Osteoblast (primary cell): ENCODE measurements around the gene SLC23A2. TPM values are rescaled to one million over a fixed set of nuclear protein-coding genes. Genes with fewer than 3 reads are reported as not detected.

Source experiments
- DNase-seq: peaks from one replicate; pipeline ENCODE4 v3.0.0; 2011; ENCODE audit warnings: low spot score, mixed read lengths; ENCODE audit not compliant: insufficient read length; ENCODE audit errors: missing footprints
- H2AFZ ChIP-seq: 2 replicates; pipeline ENCODE4 v1.6.0; 2011; ENCODE audit warnings: mild to moderate bottlenecking, low read length
- H3K27ac ChIP-seq: 2 replicates; pipeline ENCODE4 v1.5.1; 2011; ENCODE audit warnings: mild to moderate bottlenecking, low read depth, low read length, moderate library complexity
- H3K27me3 ChIP-seq: 2 replicates; pipeline ENCODE4 v1.6.0; 2012; ENCODE audit warnings: mild to moderate bottlenecking, control low read depth, inconsistent platforms, low read length, moderate library complexity; ENCODE audit not compliant: insufficient read depth
- H3K36me3 ChIP-seq: 2 replicates; pipeline ENCODE4 v1.5.1; 2011; ENCODE audit warnings: mild to moderate bottlenecking, low read length, control low read depth, moderate library complexity; ENCODE audit not compliant: insufficient read depth
- H3K4me1 ChIP-seq: 2 replicates; pipeline ENCODE4 v1.5.1; 2011; ENCODE audit warnings: mild to moderate bottlenecking, low read length, control low read depth, moderate library complexity; ENCODE audit not compliant: insufficient read depth
- H3K4me2 ChIP-seq: 2 replicates; pipeline ENCODE4 v1.6.0; 2011; ENCODE audit warnings: mild to moderate bottlenecking, low read length; ENCODE audit not compliant: insufficient read depth
- H3K4me3 ChIP-seq: fragments of 200-600 bp; sonication (generic); 3 replicates; pipeline ENCODE4 v1.5.1; 2012; ENCODE audit warnings: mild to moderate bottlenecking, low read length, inconsistent platforms; ENCODE audit not compliant: insufficient read depth
- H3K79me2 ChIP-seq: 2 replicates; pipeline ENCODE4 v1.6.0; 2012; ENCODE audit warnings: mild to moderate bottlenecking, low read length, control low read depth, inconsistent platforms; ENCODE audit not compliant: insufficient read depth
- H3K9me3 ChIP-seq: 2 replicates; pipeline ENCODE4 v1.5.1; 2011; ENCODE audit warnings: low read depth, low read length, control low read depth
- H4K20me1 ChIP-seq: 2 replicates; pipeline ENCODE4 v1.6.0; 2012; ENCODE audit warnings: mild to moderate bottlenecking, low read length, control low read depth; ENCODE audit not compliant: insufficient read depth
- total RNA-seq: library from RNA; depleted of rRNA; stranded (reverse); fragments of >200 nt; gene quantifications from 2 replicates; pipeline ENCODE4 v1.2.3, GENCODE V29; 2012
- TF ChIP-seq, protein P1 (sequence below): IDR thresholded peaks from 2 replicates; pipeline ENCODE4 v1.5.1; 2011; ENCODE audit warnings: mild to moderate bottlenecking, low read depth, low read length, moderate library complexity; ENCODE audit errors: extremely low read depth

SLC23A2 gene
- total RNA-seq, 1 donor: 20.6 TPM

DNA sequence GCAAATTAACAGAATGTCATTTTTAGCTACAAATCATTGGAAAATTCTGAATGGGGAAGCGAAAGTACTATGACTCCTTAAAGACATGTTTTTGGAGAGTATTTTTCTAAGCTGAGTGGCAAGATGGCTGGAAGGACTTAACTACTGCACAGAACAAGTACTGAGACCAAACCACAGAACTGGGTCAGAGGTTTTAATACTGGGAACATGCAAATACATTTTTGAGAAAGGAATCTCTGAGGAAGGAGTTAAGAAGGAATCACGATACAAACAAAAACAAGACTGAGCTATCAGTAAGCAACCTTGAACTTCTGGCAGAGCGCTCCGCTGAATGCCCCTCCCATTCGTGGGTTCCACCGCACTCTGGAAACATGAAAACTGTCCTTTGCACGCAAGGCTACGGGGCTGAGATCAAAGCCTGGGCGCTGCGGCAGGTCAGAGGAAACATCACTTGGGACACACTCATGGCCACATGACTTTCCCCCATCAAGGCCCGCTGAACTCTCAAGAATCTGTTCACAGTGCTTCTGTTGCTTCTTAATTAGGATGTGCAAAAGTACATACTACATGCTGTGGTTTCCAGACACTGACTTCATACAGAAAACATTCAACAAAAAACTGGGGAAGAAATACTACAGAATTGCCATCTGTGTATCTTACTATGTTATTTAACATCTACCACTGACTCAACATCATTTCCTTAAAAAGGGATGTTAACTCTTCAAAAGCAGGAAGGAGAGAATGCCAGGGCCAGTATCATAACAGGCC lies 27.8 kb downstream of the SLC23A2 start:
- H2AFZ ChIP-seq: peak overlapping the region; percentile 77
- no peaks in the 10 kb centered on the region for H3K27me3 ChIP-seq
- TF ChIP-seq, protein P1, sequence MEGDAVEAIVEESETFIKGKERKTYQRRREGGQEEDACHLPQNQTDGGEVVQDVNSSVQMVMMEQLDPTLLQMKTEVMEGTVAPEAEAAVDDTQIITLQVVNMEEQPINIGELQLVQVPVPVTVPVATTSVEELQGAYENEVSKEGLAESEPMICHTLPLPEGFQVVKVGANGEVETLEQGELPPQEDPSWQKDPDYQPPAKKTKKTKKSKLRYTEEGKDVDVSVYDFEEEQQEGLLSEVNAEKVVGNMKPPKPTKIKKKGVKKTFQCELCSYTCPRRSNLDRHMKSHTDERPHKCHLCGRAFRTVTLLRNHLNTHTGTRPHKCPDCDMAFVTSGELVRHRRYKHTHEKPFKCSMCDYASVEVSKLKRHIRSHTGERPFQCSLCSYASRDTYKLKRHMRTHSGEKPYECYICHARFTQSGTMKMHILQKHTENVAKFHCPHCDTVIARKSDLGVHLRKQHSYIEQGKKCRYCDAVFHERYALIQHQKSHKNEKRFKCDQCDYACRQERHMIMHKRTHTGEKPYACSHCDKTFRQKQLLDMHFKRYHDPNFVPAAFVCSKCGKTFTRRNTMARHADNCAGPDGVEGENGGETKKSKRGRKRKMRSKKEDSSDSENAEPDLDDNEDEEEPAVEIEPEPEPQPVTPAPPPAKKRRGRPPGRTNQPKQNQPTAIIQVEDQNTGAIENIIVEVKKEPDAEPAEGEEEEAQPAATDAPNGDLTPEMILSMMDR: no peak

DNA sequence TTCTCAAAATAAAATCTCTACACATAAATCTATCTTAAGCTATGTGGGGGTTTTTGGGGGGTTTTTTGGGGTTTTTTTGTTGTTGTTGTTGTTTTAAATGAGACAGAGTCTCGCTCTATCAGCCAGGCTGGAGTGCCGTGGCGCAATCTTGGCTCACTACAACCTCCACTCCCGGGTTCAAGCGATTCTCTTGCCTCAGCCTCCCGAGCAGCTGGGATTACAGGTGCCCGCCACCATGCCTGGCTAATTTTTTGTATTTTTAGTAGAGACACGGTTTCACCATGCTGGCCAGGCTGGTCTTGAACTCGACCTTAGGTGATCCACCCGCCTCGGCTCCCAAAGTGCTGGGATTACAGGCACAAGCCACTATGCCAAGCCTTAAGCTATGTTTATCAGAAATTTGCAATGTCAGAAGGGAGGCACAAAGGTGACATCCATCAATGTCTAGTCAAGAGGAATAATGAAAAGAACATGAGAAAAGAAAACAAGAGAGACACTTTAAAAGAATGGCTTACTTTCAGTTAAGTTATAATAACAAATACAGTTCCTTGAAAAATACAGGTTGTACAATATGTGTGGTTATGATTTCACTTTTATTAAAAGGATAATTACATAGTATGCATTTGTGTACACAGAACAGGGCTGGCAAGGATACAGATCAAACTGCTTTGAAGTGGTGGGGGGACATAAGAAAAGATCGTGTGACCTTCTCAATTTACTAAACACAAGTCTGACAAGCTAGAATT lies 28.6 kb downstream of the SLC23A2 start:
- peak overlapping the region; percentile 86 for H3K4me2 ChIP-seq
- H3K4me3 ChIP-seq: peak overlapping the region; percentile 70

More for the DNA sequence above, 27.8 kb downstream of the SLC23A2 start:
- H3K9me3 ChIP-seq: no peaks in the 10 kb centered on the region
- H3K4me3 ChIP-seq: peak overlapping the region; percentile 70
- DNase-seq: peak; percentile 88
- H3K4me2 ChIP-seq: peak overlapping the region; percentile 86
- peaks cover 7% of the 10 kb centered on the region for H3K36me3 ChIP-seq
- peak overlapping the region; percentile 93 for H3K27ac ChIP-seq
- peaks cover 32% of the 10 kb centered on the region for H3K79me2 ChIP-seq
- H3K4me1 ChIP-seq: peaks cover 17% of the 10 kb centered on the region
- peaks cover 4% of the 10 kb centered on the region for H4K20me1 ChIP-seq

DNA sequence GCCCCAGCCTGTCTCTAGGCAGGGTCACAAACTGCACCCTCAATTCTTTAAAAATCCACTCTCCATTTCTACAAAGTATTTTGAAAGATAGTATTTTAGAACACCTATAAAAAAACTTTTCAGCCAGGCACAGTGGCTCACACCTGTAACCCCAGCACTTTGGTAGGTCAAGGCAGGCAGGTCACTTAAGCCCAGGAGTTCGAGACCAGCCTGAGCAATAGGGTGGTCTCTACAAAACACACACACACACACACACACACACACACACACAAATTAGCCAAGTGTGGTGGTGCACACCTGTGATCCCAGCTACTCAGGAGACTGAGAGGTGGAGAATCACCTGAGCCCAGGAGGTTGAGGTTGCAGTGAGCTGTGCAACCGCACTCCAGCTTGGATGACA lies 30.2 kb downstream of the SLC23A2 start:
- Histone ChIP-seq H3K27ac (no peak overlapping the region), H3K36me3 (peaks cover 14% of the 10 kb centered on the region)

More for the DNA sequence above, 28.6 kb downstream of the SLC23A2 start:
- peaks cover 14% of the 10 kb centered on the region for H3K36me3 ChIP-seq
- peak overlapping the region; percentile 93 for H3K27ac ChIP-seq
- no peaks in the 10 kb centered on the region for H3K9me3 ChIP-seq
- no peaks in the 10 kb centered on the region for H3K27me3 ChIP-seq
- peaks cover 17% of the 10 kb centered on the region for H3K4me1 ChIP-seq
- H2AFZ ChIP-seq: peak overlapping the region; percentile 77
- peaks cover 24% of the 10 kb centered on the region for H3K79me2 ChIP-seq
- TF ChIP-seq, protein P1: no peak
- no peak for DNase-seq
- H4K20me1 ChIP-seq: peaks cover 2% of the 10 kb centered on the region

More for the DNA sequence above, 30.2 kb downstream of the SLC23A2 start:
- H2AFZ ChIP-seq: no peak overlapping the region
- DNase-seq: no peak
- H3K4me3 ChIP-seq: no peak overlapping the region
- no peak overlapping the region for H3K4me2 ChIP-seq
- H3K79me2 ChIP-seq: peaks cover 18% of the 10 kb centered on the region
- TF ChIP-seq, protein P1: no peak
- no peaks in the 10 kb centered on the region for H3K9me3 ChIP-seq
- no peaks in the 10 kb centered on the region for H3K27me3 ChIP-seq
- no peaks in the 10 kb centered on the region for H4K20me1 ChIP-seq
- peaks cover 17% of the 10 kb centered on the region for H3K4me1 ChIP-seq
